GM23248 (cell line): Measurements from ENCODE around the gene FSTL4. TPM values are rescaled to one million over a fixed set of nuclear protein-coding genes. Genes with fewer than 3 reads are reported as not detected.

ENCODE experiments used
- DNase-seq: peaks from one replicate; pipeline ENCODE4 v3.0.0-alpha.2; 2015
- H2AFZ ChIP-seq: fragments of 200-600 bp; sonication (generic); 2 replicates; pipeline ENCODE4 v1.6.1; 2016; ENCODE audit warnings: antibody characterized with exemption
- H3F3A ChIP-seq: fragments of 200-600 bp; sonication (generic); 2 replicates; pipeline ENCODE4 v1.6.1; 2016; ENCODE audit warnings: mild to moderate bottlenecking, antibody characterized with exemption, mixed run types; ENCODE audit not compliant: insufficient read depth
- H3K27ac ChIP-seq: fragments of 200-600 bp; sonication (generic); 2 replicates; pipeline ENCODE4 v1.5.1; 2016; ENCODE audit warnings: mild to moderate bottlenecking
- H3K27me3 ChIP-seq: fragments of 200-600 bp; sonication (generic); replicated peaks from 2 replicates; pipeline ENCODE4 v1.6.1; 2016; ENCODE audit warnings: mild to moderate bottlenecking; ENCODE audit not compliant: insufficient read depth
- H3K36me3 ChIP-seq: fragments of 200-600 bp; sonication (generic); 2 replicates; pipeline ENCODE4 v1.6.1; 2016; ENCODE audit warnings: low read depth, mild to moderate bottlenecking
- H3K4me1 ChIP-seq: fragments of 200-600 bp; sonication (generic); 2 replicates; pipeline ENCODE4 v1.6.1; 2016; ENCODE audit warnings: mild to moderate bottlenecking; ENCODE audit not compliant: insufficient read depth
- H3K4me2 ChIP-seq: fragments of 200-600 bp; sonication (generic); one replicate; pipeline ENCODE4 v1.6.1; 2016; ENCODE audit warnings: mild to moderate bottlenecking; ENCODE audit not compliant: unreplicated experiment
- H3K4me3 ChIP-seq: fragments of 200-600 bp; sonication (generic); 2 replicates; pipeline ENCODE4 v1.5.1; 2016; ENCODE audit warnings: mild to moderate bottlenecking
- H3K79me2 ChIP-seq: fragments of 200-600 bp; sonication (generic); 2 replicates; pipeline ENCODE4 v1.6.1; 2016; ENCODE audit warnings: mild to moderate bottlenecking; ENCODE audit not compliant: insufficient read depth
- H3K9ac ChIP-seq: fragments of 200-600 bp; sonication (generic); 2 replicates; pipeline ENCODE4 v1.6.1; 2016; ENCODE audit warnings: mild to moderate bottlenecking
- H3K9me2 ChIP-seq: fragments of 200-600 bp; sonication (generic); 2 replicates; pipeline ENCODE4 v1.6.1; 2016; ENCODE audit warnings: mixed run types, mild to moderate bottlenecking, moderate library complexity; ENCODE audit not compliant: insufficient read depth
- H3K9me3 ChIP-seq: fragments of 200-600 bp; sonication (generic); one replicate; pipeline ENCODE4 v1.6.1; 2017; ENCODE audit warnings: low read depth
- H4K20me1 ChIP-seq: fragments of 200-600 bp; sonication (generic); 2 replicates; pipeline ENCODE4 v1.6.0; 2016; ENCODE audit not compliant: insufficient read depth
- EZH2 ChIP-seq: fragments of 200-600 bp; sonication (generic); IDR thresholded peaks from 2 replicates; pipeline ENCODE4 v1.6.1; 2018; ENCODE audit warnings: antibody characterized with exemption, mild to moderate bottlenecking; ENCODE audit not compliant: insufficient read depth, poor library complexity, severe bottlenecking
- EZH2phosphoT487 ChIP-seq: fragments of 200-600 bp; sonication (generic); IDR thresholded peaks from 2 replicates; pipeline ENCODE4 v1.6.1; 2018; ENCODE audit warnings: antibody characterized with exemption, moderate library complexity, mild to moderate bottlenecking, low read depth; ENCODE audit not compliant: insufficient read depth
- WGBS, 2 experiments: methylation state at CpG; one replicate each; pipeline ENCODE4 v1.1.6; 2015 to 2017; ENCODE audit warnings: low lambda C conversion rate in 2 of 2, low coverage in 1 of 2; ENCODE audit errors: missing lambda C conversion rate in 2 of 2; 5-methylcytosine and 5-hydroxymethylcytosine counted together
- in situ Hi-C: fragments of 300-500 bp; cut with MboI; formaldehyde crosslinking; loops from 2 replicates; pipeline ENCODE4 v1.15.0; 2020
- polyA plus RNA-seq: library from polyadenylated mRNA; unstranded; fragments of >200 nt; fragmentation: Nextera tagmentation; extraction: Ambion mirVana; gene quantifications from 2 replicates; pipeline ENCODE4 v1.2.1, GENCODE V29; 2016
- total RNA-seq: library from RNA; depleted of rRNA; stranded (reverse); fragments of >200 nt; shearing (Covaris generic); gene quantifications from 2 replicates; pipeline ENCODE4 v1.2.3, GENCODE V29; 2014

FSTL4 gene
- total and polyA plus RNA-seq, 2 experiments from 2014 or later: not detected

DNA sequence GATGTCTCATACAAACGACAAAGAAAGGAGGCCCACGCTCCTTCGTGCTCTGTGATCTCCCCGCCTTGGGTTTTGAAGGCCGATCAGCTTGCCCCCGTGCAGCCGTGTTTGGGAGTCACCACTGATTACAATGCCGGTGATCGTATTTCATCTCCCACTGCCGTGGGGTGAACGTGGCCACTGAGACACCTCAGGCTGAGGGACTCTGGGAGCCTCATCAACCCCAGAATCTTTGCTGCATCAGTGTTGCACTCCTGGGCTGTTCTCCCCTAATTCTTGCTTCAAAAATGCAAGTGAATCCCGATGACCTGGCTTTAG lies 366.3 kb downstream of the FSTL4 start:
- TF ChIP-seq EZH2 (no peak), EZH2phosphoT487 (no peak)
- no peak for DNase-seq
- H2AFZ ChIP-seq: no peak overlapping the region
- H3F3A ChIP-seq: no peaks in the 10 kb centered on the region
- 86 to 87% methylated on average over 12 of the region's 12 CpGs for WGBS, 2 experiments
- no peaks in the 10 kb centered on the region for H3K9me2 ChIP-seq
- no peaks in the 10 kb centered on the region for H4K20me1 ChIP-seq
- no peak overlapping the region for H3K9ac ChIP-seq
- in situ Hi-C loops: no loop called here
- H3K4me3 ChIP-seq: no peak overlapping the region
- H3K9me3 ChIP-seq: no peaks in the 10 kb centered on the region
- H3K27me3 ChIP-seq: peaks cover 2% of the 10 kb centered on the region; the same call in 1 of the 2 replicates
- H3K4me1 ChIP-seq: no peaks in the 10 kb centered on the region
- H3K79me2 ChIP-seq: no peaks in the 10 kb centered on the region
- H3K36me3 ChIP-seq: no peaks in the 10 kb centered on the region
- H3K27ac ChIP-seq: no peak overlapping the region
- no peak overlapping the region for H3K4me2 ChIP-seq

DNA sequence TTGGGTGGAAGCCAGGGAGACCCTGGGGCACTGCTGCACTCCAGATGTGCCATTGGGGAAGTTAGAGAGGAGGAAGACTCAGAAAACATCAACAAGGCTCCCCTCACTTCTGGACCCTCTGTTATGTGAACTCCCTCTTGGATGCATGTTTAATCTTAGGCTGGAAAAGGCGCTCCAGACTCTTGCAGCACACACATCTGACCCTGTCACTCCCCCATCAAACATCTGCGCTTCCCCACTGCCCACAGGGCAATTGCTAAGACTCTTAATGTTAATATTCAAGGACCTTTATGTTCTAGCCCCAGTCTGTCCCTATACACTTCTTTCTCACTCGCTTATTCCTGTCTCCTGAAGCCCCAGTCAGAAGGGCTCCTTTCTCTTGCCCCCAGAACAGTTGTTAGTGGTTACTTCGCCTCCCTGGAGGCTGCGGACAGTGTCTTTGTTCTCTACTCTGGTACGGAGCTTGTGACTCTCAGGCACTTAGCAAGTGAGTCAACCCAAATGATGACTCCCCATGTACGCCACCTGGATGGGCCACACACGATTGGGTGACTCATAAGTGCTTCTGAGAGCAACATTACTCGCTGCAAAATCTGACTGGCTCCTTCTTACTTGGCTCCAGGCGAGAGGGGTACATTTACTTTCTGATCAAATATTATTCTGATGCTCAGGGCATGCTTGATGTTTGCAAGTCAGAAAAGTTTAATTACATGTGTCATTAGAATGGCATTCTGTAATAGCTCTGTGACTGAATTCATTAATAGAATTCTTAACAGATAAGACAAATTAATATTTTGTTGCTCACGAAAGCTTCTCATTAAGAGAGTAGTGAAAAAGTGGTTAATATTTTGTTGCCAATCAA lies 366.9 kb downstream of the FSTL4 start:
- no peaks in the 10 kb centered on the region for H3F3A ChIP-seq
- H3K9me2 ChIP-seq: no peaks in the 10 kb centered on the region
- no peak overlapping the region for H3K9ac ChIP-seq
- H3K9me3 ChIP-seq: no peaks in the 10 kb centered on the region
- no peak overlapping the region for H3K27ac ChIP-seq
- in situ Hi-C loops: no loop called here
- H3K27me3 ChIP-seq: no peaks in the 10 kb centered on the region; the same call in 1 of the 2 replicates
- no peak for TF ChIP-seq EZH2phosphoT487
- no peak for TF ChIP-seq EZH2
- H3K4me3 ChIP-seq: no peak overlapping the region
- peak overlapping the region; percentile 9 for H3K4me2 ChIP-seq
- 0 out of 2 replicates have a peak, but pooled peaks cover 5% of the 10 kb centered on the region for H3K4me1 ChIP-seq
- 46 to 49% methylated on average over 11 of the region's 11 CpGs for WGBS, 2 experiments
- H2AFZ ChIP-seq: no peak overlapping the region
- DNase-seq: peak; percentile 93
- H4K20me1 ChIP-seq: no peaks in the 10 kb centered on the region
- no peaks in the 10 kb centered on the region for H3K79me2 ChIP-seq
- no peaks in the 10 kb centered on the region for H3K36me3 ChIP-seq

DNA sequence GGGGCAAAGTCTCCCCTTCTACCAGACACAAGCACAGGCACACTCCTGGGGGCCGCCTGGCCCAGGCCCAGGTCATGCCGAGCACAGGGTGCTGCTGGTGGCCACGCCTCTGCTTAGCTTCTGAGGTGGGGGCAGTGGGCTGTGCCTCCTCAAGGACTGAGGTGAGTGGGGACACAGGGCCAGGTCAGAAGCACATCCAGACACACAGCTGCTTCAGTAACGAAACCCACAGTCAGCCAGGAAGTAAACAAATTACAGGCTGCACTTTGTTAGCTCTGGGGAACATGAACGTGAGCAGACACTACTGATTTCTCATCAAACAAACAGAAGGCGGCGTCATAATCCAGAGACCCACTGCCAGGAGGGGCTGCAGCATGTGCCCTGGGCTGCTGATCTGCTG lies 368.1 kb downstream of the FSTL4 start:
- Histone ChIP-seq H2AFZ (no peak overlapping the region), H3K9me2 (no peaks in the 10 kb centered on the region), H3K9ac (no peak overlapping the region), H3K9me3 (no peaks in the 10 kb centered on the region), H3K36me3 (no peaks in the 10 kb centered on the region), H3K4me1 (0 out of 2 replicates have a peak, but pooled peaks cover 5% of the 10 kb centered on the region), H3K4me2 (no peak overlapping the region), H3K27ac (no peak overlapping the region), H3K79me2 (no peaks in the 10 kb centered on the region), H3K4me3 (no peak overlapping the region), H3F3A (no peaks in the 10 kb centered on the region), H4K20me1 (no peaks in the 10 kb centered on the region), H3K27me3 (no peaks in the 10 kb centered on the region)
- no peak for TF ChIP-seq EZH2
- no peak for TF ChIP-seq EZH2phosphoT487
- in situ Hi-C loops: no loop called here
- no peak for DNase-seq
- 86 to 87% methylated on average over 7 of the region's 7 CpGs for WGBS, 2 experiments

DNA sequence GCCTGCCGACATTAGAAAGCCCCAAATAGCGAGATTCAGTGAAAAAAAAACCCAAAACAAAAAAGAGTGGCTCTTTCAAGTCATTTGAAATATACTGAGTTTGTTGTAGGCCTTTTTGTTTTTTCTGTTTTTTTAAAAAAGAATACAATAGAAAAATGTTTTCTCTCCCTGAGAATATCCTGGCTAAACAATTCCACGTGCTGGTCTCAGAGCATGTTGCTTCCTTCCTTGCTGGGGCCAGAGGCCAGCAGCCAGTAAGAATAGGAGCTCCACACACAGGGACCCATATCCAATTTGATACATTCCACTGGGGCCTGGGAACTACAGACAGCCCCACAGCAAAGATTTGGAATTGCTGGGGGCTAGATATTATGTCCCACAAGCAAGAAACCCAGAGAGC lies 369.1 kb downstream of the FSTL4 start:
- TF ChIP-seq EZH2phosphoT487 (no peak), EZH2 (no peak)
- DNase-seq: no peak
- Histone ChIP-seq H3K9ac (no peak overlapping the region), H3K4me1 (0 out of 2 replicates have a peak, but pooled peaks cover 5% of the 10 kb centered on the region), H3K9me2 (no peaks in the 10 kb centered on the region), H3F3A (no peaks in the 10 kb centered on the region), H3K4me3 (no peak overlapping the region), H2AFZ (no peak overlapping the region), H4K20me1 (no peaks in the 10 kb centered on the region), H3K27me3 (no peaks in the 10 kb centered on the region), H3K79me2 (no peaks in the 10 kb centered on the region), H3K27ac (no peak overlapping the region), H3K9me3 (no peaks in the 10 kb centered on the region), H3K36me3 (no peaks in the 10 kb centered on the region), H3K4me2 (no peak overlapping the region)
- 74 to 79% methylated on average over 3 of the region's 3 CpGs for WGBS, 2 experiments
- in situ Hi-C loops: no loop called here
